PC-9 (cell line): ENCODE measurements around the gene ZNF438.

Experiments used
- CTCF ChIP-seq: fragments of 200-600 bp; sonication (generic); conservative IDR thresholded peaks from 2 replicates; pipeline ENCODE4 v1.6.1; 2017; ENCODE audit warnings: mixed run types, antibody characterized with exemption, mild to moderate bottlenecking, moderate library complexity
- EZH2 ChIP-seq: fragments of 200-600 bp; sonication (generic); IDR thresholded peaks from 2 replicates; pipeline ENCODE4 v1.8.0; 2017; ENCODE audit warnings: antibody characterized with exemption, low read depth

- TF ChIP-seq CTCF (no peak), EZH2 (no peak)
Measured at GRCh38 chr10:30897048-30897447, 134.6 kb downstream of the ZNF438 start.
